ENCODE measurements around the gene CLTCL1. TPM values are rescaled to one million over a fixed set of nuclear protein-coding genes. Genes with fewer than 3 reads are reported as not detected.
A peak's percentile ranks its signal among the peaks of the same experiment; 100 is the strongest.

The CLTCL1 gene
- total RNA-seq, 1 experiment from 2014 or later, result 12.9 TPM

GRCh38 chr22:19225560-19225959 is 66.0 kb downstream of the CLTCL1 start:
- Histone ChIP-seq H3K27me3 (ENCODE audit: low read length) (no peaks in the 10 kb centered on the region), H3K4me2 (ENCODE audit: low read depth, low read length, poor library complexity, severe bottlenecking) (no peak overlapping the region), H3K4me3 (ENCODE audit: low read length) (no peak overlapping the region), H4K20me1 (ENCODE audit: insufficient read depth, low read depth, low read length) (no peaks in the 10 kb centered on the region), H2AFZ (ENCODE audit: low read length) (no peak overlapping the region), H3K9me2 (replicated peaks; ENCODE audit: insufficient read depth, low read length) (no peaks in the 10 kb centered on the region), H3K9ac (ENCODE audit: low read length) (no peak overlapping the region), H3K9me3 (ENCODE audit: low read length) (no peaks in the 10 kb centered on the region), H3K79me2 (ENCODE audit: low read length) (no peaks in the 10 kb centered on the region), H3K27ac (ENCODE audit: low read length) (no peak overlapping the region), H3K36me3 (ENCODE audit: insufficient read depth, low read length) (no peaks in the 10 kb centered on the region), H3K4me1 (ENCODE audit: low read length) (no peaks in the 10 kb centered on the region)
- no peak for DNase-seq

GRCh38 chr22:19224985-19225384 is 66.5 kb downstream of the CLTCL1 start:
- Histone ChIP-seq H4K20me1 (ENCODE audit: insufficient read depth, low read depth, low read length) (no peaks in the 10 kb centered on the region), H3K9me2 (replicated peaks; ENCODE audit: insufficient read depth, low read length) (no peaks in the 10 kb centered on the region), H3K36me3 (ENCODE audit: insufficient read depth, low read length) (no peaks in the 10 kb centered on the region), H2AFZ (ENCODE audit: low read length) (no peak overlapping the region), H3K27ac (ENCODE audit: low read length) (no peak overlapping the region), H3K27me3 (ENCODE audit: low read length) (no peaks in the 10 kb centered on the region), H3K79me2 (ENCODE audit: low read length) (no peaks in the 10 kb centered on the region), H3K4me3 (ENCODE audit: low read length) (no peak overlapping the region), H3K9me3 (ENCODE audit: low read length) (no peaks in the 10 kb centered on the region), H3K4me1 (ENCODE audit: low read length) (no peaks in the 10 kb centered on the region), H3K9ac (ENCODE audit: low read length) (no peak overlapping the region), H3K4me2 (ENCODE audit: low read depth, low read length, poor library complexity, severe bottlenecking) (no peak overlapping the region)
- DNase-seq, result no peak

GRCh38 chr22:19224557-19224956 is 67.0 kb downstream of the CLTCL1 start:
- Histone ChIP-seq H3K4me1 (ENCODE audit: low read length) (no peaks in the 10 kb centered on the region), H3K4me3 (ENCODE audit: low read length) (no peak overlapping the region), H4K20me1 (ENCODE audit: insufficient read depth, low read depth, low read length) (no peaks in the 10 kb centered on the region), H3K9me2 (replicated peaks; ENCODE audit: insufficient read depth, low read length) (no peaks in the 10 kb centered on the region), H3K27ac (ENCODE audit: low read length) (no peak overlapping the region), H3K79me2 (ENCODE audit: low read length) (no peaks in the 10 kb centered on the region), H3K4me2 (ENCODE audit: low read depth, low read length, poor library complexity, severe bottlenecking) (no peak overlapping the region), H3K9me3 (ENCODE audit: low read length) (no peaks in the 10 kb centered on the region), H3K27me3 (ENCODE audit: low read length) (no peaks in the 10 kb centered on the region), H3K36me3 (ENCODE audit: insufficient read depth, low read length) (no peaks in the 10 kb centered on the region), H2AFZ (ENCODE audit: low read length) (no peak overlapping the region), H3K9ac (ENCODE audit: low read length) (no peak overlapping the region)
- no peak for DNase-seq

- no peak overlapping the region for H2AFZ ChIP-seq (ENCODE audit: low read length)
- no peaks in the 10 kb centered on the region for H4K20me1 ChIP-seq (ENCODE audit: insufficient read depth, low read depth, low read length)
- H3K4me1 ChIP-seq (ENCODE audit: low read length), result peaks cover 1% of the 10 kb centered on the region
- no peak overlapping the region for H3K4me3 ChIP-seq (ENCODE audit: low read length)
- no peaks in the 10 kb centered on the region for H3K9me3 ChIP-seq (ENCODE audit: low read length)
- no peak overlapping the region for H3K9ac ChIP-seq (ENCODE audit: low read length)
- no peak overlapping the region for H3K27ac ChIP-seq (ENCODE audit: low read length)
- no peaks in the 10 kb centered on the region for H3K36me3 ChIP-seq (ENCODE audit: insufficient read depth, low read length)
- no peaks in the 10 kb centered on the region for H3K79me2 ChIP-seq (ENCODE audit: low read length)
- H3K27me3 ChIP-seq (ENCODE audit: low read length), result no peaks in the 10 kb centered on the region
- DNase-seq, result no peak
- no peaks in the 10 kb centered on the region for H3K9me2 ChIP-seq (replicated peaks; ENCODE audit: insufficient read depth, low read length)
- H3K4me2 ChIP-seq (ENCODE audit: low read depth, low read length, poor library complexity, severe bottlenecking), result no peak overlapping the region
These were observed 67.9 kb downstream of the CLTCL1 start for GRCh38 chr22:19223617-19224016.

GRCh38 chr22:19223110-19223509 is 68.4 kb downstream of the CLTCL1 start:
- Histone ChIP-seq H3K27ac (ENCODE audit: low read length) (no peak overlapping the region), H3K36me3 (ENCODE audit: insufficient read depth, low read length) (no peaks in the 10 kb centered on the region), H4K20me1 (ENCODE audit: insufficient read depth, low read depth, low read length) (no peaks in the 10 kb centered on the region), H3K79me2 (ENCODE audit: low read length) (no peaks in the 10 kb centered on the region), H3K4me1 (ENCODE audit: low read length) (peaks cover 6% of the 10 kb centered on the region), H3K9me2 (replicated peaks; ENCODE audit: insufficient read depth, low read length) (no peaks in the 10 kb centered on the region), H3K9me3 (ENCODE audit: low read length) (no peaks in the 10 kb centered on the region), H3K4me3 (ENCODE audit: low read length) (no peak overlapping the region), H3K9ac (ENCODE audit: low read length) (no peak overlapping the region), H3K27me3 (ENCODE audit: low read length) (no peaks in the 10 kb centered on the region), H3K4me2 (ENCODE audit: low read depth, low read length, poor library complexity, severe bottlenecking) (no peak overlapping the region), H2AFZ (ENCODE audit: low read length) (no peak overlapping the region)
- no peak for DNase-seq

GRCh38 chr22:19222242-19223005 is 69.1 kb downstream of the CLTCL1 start:
- Histone ChIP-seq H3K27ac (ENCODE audit: low read length) (no peak overlapping the region), H3K9ac (ENCODE audit: low read length) (no peak overlapping the region), H3K4me1 (ENCODE audit: low read length) (peaks cover 13% of the 10 kb centered on the region), H4K20me1 (ENCODE audit: insufficient read depth, low read depth, low read length) (no peaks in the 10 kb centered on the region), H3K79me2 (ENCODE audit: low read length) (no peaks in the 10 kb centered on the region), H3K27me3 (ENCODE audit: low read length) (no peaks in the 10 kb centered on the region), H2AFZ (ENCODE audit: low read length) (no peak overlapping the region), H3K9me2 (replicated peaks; ENCODE audit: insufficient read depth, low read length) (no peaks in the 10 kb centered on the region), H3K4me3 (ENCODE audit: low read length) (no peak overlapping the region), H3K4me2 (ENCODE audit: low read depth, low read length, poor library complexity, severe bottlenecking) (no peak overlapping the region), H3K9me3 (ENCODE audit: low read length) (no peaks in the 10 kb centered on the region), H3K36me3 (ENCODE audit: insufficient read depth, low read length) (no peaks in the 10 kb centered on the region)
- no peak for DNase-seq

- Histone ChIP-seq H2AFZ (ENCODE audit: low read length) (no peak overlapping the region), H3K9ac (ENCODE audit: low read length) (no peak overlapping the region)
These were observed 70.7 kb downstream of the CLTCL1 start for GRCh38 chr22:19220867-19221266.

GRCh38 chr22:19218541-19219233 is 72.8 kb downstream of the CLTCL1 start:
- no peaks in the 10 kb centered on the region for H3K27me3 ChIP-seq (ENCODE audit: low read length)
- peaks cover 28% of the 10 kb centered on the region for H3K4me1 ChIP-seq (ENCODE audit: low read length)
- peak overlapping the region; percentile 53 for H3K4me2 ChIP-seq (ENCODE audit: low read depth, low read length, poor library complexity, severe bottlenecking)
- H4K20me1 ChIP-seq (ENCODE audit: insufficient read depth, low read depth, low read length), result no peaks in the 10 kb centered on the region
- no peak overlapping the region; the same call in 1 of the 2 replicates for H3K27ac ChIP-seq (ENCODE audit: low read length)
- H3K79me2 ChIP-seq (ENCODE audit: low read length), result no peaks in the 10 kb centered on the region
- no peak for DNase-seq
- no peaks in the 10 kb centered on the region for H3K36me3 ChIP-seq (ENCODE audit: insufficient read depth, low read length)
- H3K9me2 ChIP-seq (replicated peaks; ENCODE audit: insufficient read depth, low read length), result no peaks in the 10 kb centered on the region
- H3K9me3 ChIP-seq (ENCODE audit: low read length), result no peaks in the 10 kb centered on the region
- H3K4me3 ChIP-seq (ENCODE audit: low read length), result no peak overlapping the region
- H3K9ac ChIP-seq (ENCODE audit: low read length), result no peak overlapping the region
- 0 out of 2 replicates have a peak overlapping the region, but pooled peaks have one; percentile 37 for H2AFZ ChIP-seq (ENCODE audit: low read length)

More at GRCh38 chr22:19220867-19221266, 70.7 kb downstream of the CLTCL1 start:
- Histone ChIP-seq H3K27me3 (ENCODE audit: low read length) (no peaks in the 10 kb centered on the region), H4K20me1 (ENCODE audit: insufficient read depth, low read depth, low read length) (no peaks in the 10 kb centered on the region), H3K4me3 (ENCODE audit: low read length) (no peak overlapping the region), H3K9me2 (replicated peaks; ENCODE audit: insufficient read depth, low read length) (no peaks in the 10 kb centered on the region), H3K4me2 (ENCODE audit: low read depth, low read length, poor library complexity, severe bottlenecking) (no peak overlapping the region), H3K4me1 (ENCODE audit: low read length) (peaks cover 20% of the 10 kb centered on the region), H3K36me3 (ENCODE audit: insufficient read depth, low read length) (no peaks in the 10 kb centered on the region), H3K9me3 (ENCODE audit: low read length) (no peaks in the 10 kb centered on the region), H3K79me2 (ENCODE audit: low read length) (no peaks in the 10 kb centered on the region), H3K27ac (ENCODE audit: low read length) (no peak overlapping the region)
- no peak for DNase-seq
